ENCODE results near the gene CEMIP2.
"Not testable (repeated sequence)": the region's sequence is repeated elsewhere in the genome, so short reads cannot be mapped to it uniquely, and the experiment has no call there.

Gene CEMIP2

GRCh38 chr9:71704796-71705195 lies 63.5 kb downstream of the CEMIP2 start:
- DNase-seq (ENCODE audit: insufficient read length, low spot score) (no peak), FAIRE-seq (no peak)
- no peak for TF ChIP-seq POLR2A (IDR thresholded peaks at IDR 0.05; ENCODE audit: low read depth, low read length)
- no peak for TF ChIP-seq POU2F2 (IDR thresholded peaks at IDR 0.05; ENCODE audit: low read depth, low read length)
- no peak for TF ChIP-seq SPI1 (IDR thresholded peaks at IDR 0.05; ENCODE audit: low read depth, low read length)
- no peak for TF ChIP-seq POLR2AphosphoS5 (IDR thresholded peaks at IDR 0.05; ENCODE audit: low read depth, low read length)
- TF ChIP-seq TAF1 (IDR thresholded peaks at IDR 0.05; ENCODE audit: low read depth, low read length): no peak
- TF ChIP-seq PAX5 (IDR thresholded peaks at IDR 0.05; ENCODE audit: insufficient read depth, low read length, severe bottlenecking): no peak

GRCh38 chr9:71703172-71703872 lies 65.0 kb downstream of the CEMIP2 start:
- DNase-seq (ENCODE audit: insufficient read length, low spot score) (no peak), FAIRE-seq (no peak)
- TF ChIP-seq POU2F2 (IDR thresholded peaks at IDR 0.05; ENCODE audit: low read depth, low read length): no peak
- TF ChIP-seq POLR2A (IDR thresholded peaks at IDR 0.05; ENCODE audit: low read depth, low read length): no peak
- TF ChIP-seq SPI1 (IDR thresholded peaks at IDR 0.05; ENCODE audit: low read depth, low read length): no peak
- no peak for TF ChIP-seq PAX5 (IDR thresholded peaks at IDR 0.05; ENCODE audit: insufficient read depth, low read length, severe bottlenecking)
- TF ChIP-seq TAF1 (IDR thresholded peaks at IDR 0.05; ENCODE audit: low read depth, low read length): no peak
- TF ChIP-seq POLR2AphosphoS5 (IDR thresholded peaks at IDR 0.05; ENCODE audit: low read depth, low read length): no peak

DNA sequence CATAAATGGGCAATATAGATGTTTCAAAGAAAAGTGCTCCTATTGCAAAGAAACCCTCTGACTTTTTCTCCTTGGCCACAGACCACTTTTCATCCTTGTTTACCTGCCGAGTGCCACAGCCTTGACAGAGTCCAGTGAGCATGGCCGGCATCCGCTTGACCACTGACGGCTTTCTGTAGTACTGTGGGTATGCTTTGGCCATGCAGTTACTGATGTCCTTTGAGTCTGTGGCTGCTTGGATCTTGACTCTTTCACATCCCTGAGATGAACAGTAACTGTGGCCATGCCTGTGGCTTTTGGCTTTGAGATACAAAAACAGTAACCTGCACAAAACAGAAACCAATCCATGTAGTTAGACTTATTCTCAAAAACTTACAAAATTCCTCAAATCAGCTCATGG lies 70.4 kb downstream of the CEMIP2 start:
- FAIRE-seq: no peak
- TF ChIP-seq SPI1 (IDR thresholded peaks at IDR 0.05; ENCODE audit: low read depth, low read length): no peak
- no peak for DNase-seq (ENCODE audit: insufficient read length, low spot score)

- TF ChIP-seq TAF1 (IDR thresholded peaks at IDR 0.05; ENCODE audit: low read depth, low read length) (no peak), POLR2AphosphoS5 (IDR thresholded peaks at IDR 0.05; ENCODE audit: low read depth, low read length) (no peak), SPI1 (IDR thresholded peaks at IDR 0.05; ENCODE audit: low read depth, low read length) (no peak), POLR2A (IDR thresholded peaks at IDR 0.05; ENCODE audit: low read depth, low read length) (no peak), PAX5 (IDR thresholded peaks at IDR 0.05; ENCODE audit: insufficient read depth, low read length, severe bottlenecking) (no peak), POU2F2 (IDR thresholded peaks at IDR 0.05; ENCODE audit: low read depth, low read length) (no peak)
- DNase-seq (ENCODE audit: insufficient read length, low spot score): no peak
- no peak for FAIRE-seq
Observed at GRCh38 chr9:71694332-71694731, 74.0 kb downstream of the CEMIP2 start.

DNA sequence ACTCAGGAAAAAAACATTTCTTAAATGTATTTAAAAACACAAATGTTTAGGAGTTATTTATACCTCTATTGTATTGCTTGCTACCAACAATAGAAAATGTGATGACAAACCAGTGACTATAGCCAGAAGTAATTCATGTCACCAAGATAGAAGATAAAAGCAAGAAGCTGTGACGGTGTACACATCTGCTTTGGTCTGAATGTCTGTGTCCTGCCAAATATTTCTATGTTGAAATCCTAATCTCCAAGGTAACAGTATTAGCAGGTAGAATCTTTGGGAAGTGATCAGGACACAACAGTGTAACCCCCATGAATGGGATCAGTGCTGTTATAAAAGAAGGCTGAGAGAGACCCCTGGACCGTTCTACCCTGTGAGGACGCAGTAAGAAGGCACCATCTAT lies 74.7 kb downstream of the CEMIP2 start:
- no peak for TF ChIP-seq SPI1 (IDR thresholded peaks at IDR 0.05; ENCODE audit: low read depth, low read length)
- TF ChIP-seq POLR2A (IDR thresholded peaks at IDR 0.05; ENCODE audit: low read depth, low read length): no peak
- no peak for TF ChIP-seq POU2F2 (IDR thresholded peaks at IDR 0.05; ENCODE audit: low read depth, low read length)
- TF ChIP-seq POLR2AphosphoS5 (IDR thresholded peaks at IDR 0.05; ENCODE audit: low read depth, low read length): no peak
- TF ChIP-seq PAX5 (IDR thresholded peaks at IDR 0.05; ENCODE audit: insufficient read depth, low read length, severe bottlenecking): no peak
- no peak for TF ChIP-seq TAF1 (IDR thresholded peaks at IDR 0.05; ENCODE audit: low read depth, low read length)
- no peak for DNase-seq (ENCODE audit: insufficient read length, low spot score)
- no peak for FAIRE-seq

GRCh38 chr9:71692337-71692736 lies 76.0 kb downstream of the CEMIP2 start:
- DNase-seq (ENCODE audit: insufficient read length, low spot score): no peak
- no peak for FAIRE-seq
- no peak for TF ChIP-seq TAF1 (IDR thresholded peaks at IDR 0.05; ENCODE audit: low read depth, low read length)
- no peak for TF ChIP-seq POU2F2 (IDR thresholded peaks at IDR 0.05; ENCODE audit: low read depth, low read length)
- TF ChIP-seq POLR2A (IDR thresholded peaks at IDR 0.05; ENCODE audit: low read depth, low read length): no peak
- no peak for TF ChIP-seq PAX5 (IDR thresholded peaks at IDR 0.05; ENCODE audit: insufficient read depth, low read length, severe bottlenecking)
- no peak for TF ChIP-seq POLR2AphosphoS5 (IDR thresholded peaks at IDR 0.05; ENCODE audit: low read depth, low read length)
- no peak for TF ChIP-seq SPI1 (IDR thresholded peaks at IDR 0.05; ENCODE audit: low read depth, low read length)

DNA sequence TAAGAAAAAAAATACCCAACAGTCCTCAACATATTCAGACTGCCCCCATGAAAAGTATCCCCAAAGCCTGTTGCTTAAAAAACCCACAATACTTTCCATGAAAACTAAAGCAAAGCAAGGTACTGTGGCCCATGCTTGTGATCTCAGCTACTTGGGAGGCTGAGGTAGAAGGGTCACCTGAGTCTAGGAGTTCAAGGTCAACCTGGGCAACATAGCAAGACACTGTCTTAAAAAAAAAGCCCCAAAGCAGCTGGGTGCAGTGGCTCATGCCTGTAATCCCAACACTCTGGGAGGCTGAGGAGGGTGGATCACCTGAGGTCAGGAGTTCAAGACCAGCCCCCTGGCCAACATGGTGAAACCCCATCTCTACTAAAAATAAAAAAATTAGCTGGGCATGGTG lies 76.7 kb downstream of the CEMIP2 start:
- DNase-seq (ENCODE audit: insufficient read length, low spot score); FAIRE-seq: not testable (repeated sequence)

- no peak for TF ChIP-seq POU2F2 (IDR thresholded peaks at IDR 0.05; ENCODE audit: low read depth, low read length)
- TF ChIP-seq SPI1 (IDR thresholded peaks at IDR 0.05; ENCODE audit: low read depth, low read length): no peak
- TF ChIP-seq PAX5 (IDR thresholded peaks at IDR 0.05; ENCODE audit: insufficient read depth, low read length, severe bottlenecking): no peak
- no peak for TF ChIP-seq TAF1 (IDR thresholded peaks at IDR 0.05; ENCODE audit: low read depth, low read length)
- no peak for TF ChIP-seq POLR2A (IDR thresholded peaks at IDR 0.05; ENCODE audit: low read depth, low read length)
- TF ChIP-seq POLR2AphosphoS5 (IDR thresholded peaks at IDR 0.05; ENCODE audit: low read depth, low read length): no peak
- DNase-seq (ENCODE audit: insufficient read length, low spot score) (no peak), FAIRE-seq (no peak)
Observed at GRCh38 chr9:71690689-71691435, 77.5 kb downstream of the CEMIP2 start.

DNA sequence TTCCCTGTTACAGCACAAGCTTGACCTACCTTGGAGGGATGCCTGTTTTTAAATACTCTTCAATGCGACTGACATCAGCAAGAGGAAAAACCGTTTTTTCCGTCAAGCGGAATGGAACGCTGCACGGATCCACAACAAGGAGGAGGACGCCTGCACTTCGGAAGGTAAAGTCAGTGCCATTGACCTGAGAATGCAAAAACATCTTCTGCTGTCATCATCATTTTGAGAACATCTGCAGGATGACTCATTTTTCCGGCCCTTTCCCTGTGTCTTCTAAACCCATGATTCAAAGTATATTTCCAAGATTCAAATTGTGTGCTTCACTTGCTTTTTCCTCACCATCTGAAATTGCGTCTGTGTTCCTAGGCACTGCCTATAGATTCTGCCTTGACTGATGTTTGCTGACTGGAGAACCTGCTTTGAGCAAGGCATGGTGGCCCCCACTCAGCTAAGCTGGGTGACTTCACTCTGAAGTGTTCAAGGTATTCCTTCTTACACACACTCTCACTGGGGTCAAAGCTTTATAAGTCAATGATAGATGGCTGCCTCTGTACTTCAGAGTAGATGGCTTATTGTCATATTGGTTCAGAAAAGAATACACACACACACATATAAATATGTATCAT lies 78.1 kb downstream of the CEMIP2 start:
- TF ChIP-seq POLR2AphosphoS5 (IDR thresholded peaks at IDR 0.05; ENCODE audit: low read depth, low read length): no peak
- TF ChIP-seq SPI1 (IDR thresholded peaks at IDR 0.05; ENCODE audit: low read depth, low read length): no peak
- no peak for TF ChIP-seq POU2F2 (IDR thresholded peaks at IDR 0.05; ENCODE audit: low read depth, low read length)
- no peak for TF ChIP-seq PAX5 (IDR thresholded peaks at IDR 0.05; ENCODE audit: insufficient read depth, low read length, severe bottlenecking)
- no peak for TF ChIP-seq TAF1 (IDR thresholded peaks at IDR 0.05; ENCODE audit: low read depth, low read length)
- TF ChIP-seq POLR2A (IDR thresholded peaks at IDR 0.05; ENCODE audit: low read depth, low read length): no peak
- FAIRE-seq (no peak), DNase-seq (ENCODE audit: insufficient read length, low spot score) (no peak)
